Activated CD4-positive, alpha-beta T cell treated with anti-CD3 and anti-CD28 coated beads for 4 hours (primary cell): Measurements from ENCODE around the gene SHFL.

Source experiments
- DNase-seq, 2 donors: peaks; one replicate each; pipeline ENCODE4 v3.0.0-alpha.2; 2020

The SHFL gene

GRCh38 chr19:10088949-10089554 lies 2.9 kb downstream of the SHFL start:
- no peak for DNase-seq

GRCh38 chr19:10089801-10090375 lies 3.8 kb downstream of the SHFL start:
- no peak for DNase-seq

- DNase-seq, result no peak
These were observed 5.2 kb downstream of the SHFL start for GRCh38 chr19:10091370-10091687.

- no peak for DNase-seq
These were observed 6.0 kb downstream of the SHFL start for GRCh38 chr19:10091895-10092641.

- DNase-seq, result no peak
These were observed 6.7 kb downstream of the SHFL start for GRCh38 chr19:10092648-10093294.

GRCh38 chr19:10093295-10094186 lies 7.4 kb downstream of the SHFL start:
- no peak for DNase-seq

- DNase-seq, result no peak
These were observed 9.5 kb downstream of the SHFL start for GRCh38 chr19:10095622-10095947.

GRCh38 chr19:10095948-10096614 lies 10.0 kb downstream of the SHFL start:
- peak; percentile 84 to 89 for DNase-seq

- no peak for DNase-seq
These were observed 10.5 kb downstream of the SHFL start for GRCh38 chr19:10096615-10096963.

- DNase-seq, result no peak
These were observed 14.2 kb downstream of the SHFL start for GRCh38 chr19:10100163-10100785.

GRCh38 chr19:10102787-10103236 lies 16.7 kb downstream of the SHFL start:
- no peak for DNase-seq

GRCh38 chr19:10104130-10104513 lies 18.0 kb downstream of the SHFL start:
- no peak for DNase-seq

- peak; percentile 76 to 82 for DNase-seq
These were observed 18.8 kb downstream of the SHFL start for GRCh38 chr19:10104665-10105508.

- peak; percentile 83 to 88 for DNase-seq
These were observed 19.5 kb downstream of the SHFL start for GRCh38 chr19:10105509-10106099.

- peak; percentile 95 to 98 for DNase-seq
These were observed 20.2 kb downstream of the SHFL start, which contains the start of gene PPAN for GRCh38 chr19:10106100-10106936. Gene PPAN (plus strand): TSS chr19:10106362. CDS start chr19:10106395, 33 bp downstream.

- DNase-seq, result no peak
These were observed 21.1 kb downstream of the SHFL start for GRCh38 chr19:10107254-10107653.

- no peak for DNase-seq
These were observed 21.8 kb downstream of the SHFL start for GRCh38 chr19:10107817-10108367.

- no peak for DNase-seq
These were observed 23.4 kb downstream of the SHFL start for GRCh38 chr19:10109528-10109927.
